ENCODE results near the gene VAMP2.

VAMP2 gene

GRCh38 chr17:8120520-8121406 lies 42.0 kb downstream of the VAMP2 start:
- TF ChIP-seq SIN3A (IDR thresholded peaks at IDR 0.05; ENCODE audit: borderline replicate concordance, insufficient read depth, low read length): peak; percentile 66; the same call in 1 of the 2 replicates
- TF ChIP-seq FOXP2 (optimal IDR thresholded peaks at IDR 0.05; ENCODE audit: borderline replicate concordance, extremely low read depth, extremely low read length, insufficient read depth): no peak
- peak; percentile 51; the same call in 1 of the 2 replicates for TF ChIP-seq POLR2AphosphoS5 (IDR thresholded peaks at IDR 0.05; ENCODE audit: low read depth, low read length)
- TF ChIP-seq TAF1 (IDR thresholded peaks at IDR 0.05; ENCODE audit: borderline replicate concordance, insufficient read depth, low read length): no peak
- peak in 1 of 2 experiments; percentile 27; a peak in 1 of 4 replicates for TF ChIP-seq REST (IDR thresholded peaks at IDR 0.05; ENCODE audit: insufficient read depth in 1 of 2, low read depth in 2 of 2, low read length in 2 of 2)

GRCh38 chr17:8119581-8120519 lies 42.9 kb downstream of the VAMP2 start:
- TF ChIP-seq SIN3A (IDR thresholded peaks at IDR 0.05; ENCODE audit: borderline replicate concordance, insufficient read depth, low read length): no peak; the same call in 1 of the 2 replicates
- TF ChIP-seq TAF1 (IDR thresholded peaks at IDR 0.05; ENCODE audit: borderline replicate concordance, insufficient read depth, low read length): peak; percentile 19; the same call in 1 of the 2 replicates

GRCh38 chr17:8118769-8119580 lies 43.8 kb downstream of the VAMP2 start:
- TF ChIP-seq FOXP2 (optimal IDR thresholded peaks at IDR 0.05; ENCODE audit: borderline replicate concordance, extremely low read depth, extremely low read length, insufficient read depth) (no peak), POLR2AphosphoS5 (IDR thresholded peaks at IDR 0.05; ENCODE audit: low read depth, low read length) (no peak), REST (IDR thresholded peaks at IDR 0.05; ENCODE audit: insufficient read depth in 1 of 2, low read depth in 2 of 2, low read length in 2 of 2) (0 out of 4 replicates have a peak, but pooled peaks of 1 of the 2 experiments have one; percentile 38), SIN3A (IDR thresholded peaks at IDR 0.05; ENCODE audit: borderline replicate concordance, insufficient read depth, low read length) (peak; percentile 76; the same call in 1 of the 2 replicates), TAF1 (IDR thresholded peaks at IDR 0.05; ENCODE audit: borderline replicate concordance, insufficient read depth, low read length) (no peak)

- TF ChIP-seq REST (IDR thresholded peaks at IDR 0.05; ENCODE audit: insufficient read depth in 1 of 2, low read depth in 2 of 2, low read length in 2 of 2) (no peak), POLR2AphosphoS5 (IDR thresholded peaks at IDR 0.05; ENCODE audit: low read depth, low read length) (no peak), FOXP2 (optimal IDR thresholded peaks at IDR 0.05; ENCODE audit: borderline replicate concordance, extremely low read depth, extremely low read length, insufficient read depth) (no peak), TAF1 (IDR thresholded peaks at IDR 0.05; ENCODE audit: borderline replicate concordance, insufficient read depth, low read length) (no peak), SIN3A (IDR thresholded peaks at IDR 0.05; ENCODE audit: borderline replicate concordance, insufficient read depth, low read length) (no peak)
Measured at GRCh38 chr17:8117980-8118768, 44.6 kb downstream of the VAMP2 start, which contains the start of gene ALOXE3. Gene ALOXE3 (minus strand): TSS chr17:8118514. CDS start chr17:8117990, 524 bp downstream.
